Measurements from ENCODE around the gene GALNT2.

GALNT2 gene

GRCh38 chr1:230284891-230285290 lies 217.9 kb downstream of the GALNT2 start:
- no peak for TF ChIP-seq CTCF (IDR thresholded peaks at IDR 0.05; ENCODE audit: borderline replicate concordance, insufficient read depth, low read depth, low read length)
- no peak overlapping the region for H3K4me3 ChIP-seq (ENCODE audit: low read depth, low read length)

- no peak for TF ChIP-seq CTCF (IDR thresholded peaks at IDR 0.05; ENCODE audit: borderline replicate concordance, insufficient read depth, low read depth, low read length)
- no peak overlapping the region for H3K4me3 ChIP-seq (ENCODE audit: low read depth, low read length)
Measured at GRCh38 chr1:230285351-230285750, 218.3 kb downstream of the GALNT2 start.

- no peak overlapping the region for H3K4me3 ChIP-seq (ENCODE audit: low read depth, low read length)
- TF ChIP-seq CTCF (IDR thresholded peaks at IDR 0.05; ENCODE audit: borderline replicate concordance, insufficient read depth, low read depth, low read length) = no peak
Measured at GRCh38 chr1:230286166-230286889, 219.3 kb downstream of the GALNT2 start.

- no peak overlapping the region for H3K4me3 ChIP-seq (ENCODE audit: low read depth, low read length)
- no peak for TF ChIP-seq CTCF (IDR thresholded peaks at IDR 0.05; ENCODE audit: borderline replicate concordance, insufficient read depth, low read depth, low read length)
Measured at GRCh38 chr1:230286890-230287269, 219.8 kb downstream of the GALNT2 start.

GRCh38 chr1:230287674-230288315 lies 220.8 kb downstream of the GALNT2 start:
- H3K4me3 ChIP-seq (ENCODE audit: low read depth, low read length) = no peak overlapping the region
- no peak for TF ChIP-seq CTCF (IDR thresholded peaks at IDR 0.05; ENCODE audit: borderline replicate concordance, insufficient read depth, low read depth, low read length)

GRCh38 chr1:230288641-230289349 lies 221.8 kb downstream of the GALNT2 start:
- no peak overlapping the region for H3K4me3 ChIP-seq (ENCODE audit: low read depth, low read length)
- TF ChIP-seq CTCF (IDR thresholded peaks at IDR 0.05; ENCODE audit: borderline replicate concordance, insufficient read depth, low read depth, low read length) = no peak

GRCh38 chr1:230289350-230289644 lies 222.3 kb downstream of the GALNT2 start:
- no peak for TF ChIP-seq CTCF (IDR thresholded peaks at IDR 0.05; ENCODE audit: borderline replicate concordance, insufficient read depth, low read depth, low read length)
- H3K4me3 ChIP-seq (ENCODE audit: low read depth, low read length) = no peak overlapping the region

Measured in GM12875 (cell line).